Small intestine (tissue), 7 donors: Measurements from ENCODE around the gene LHX2. TPM values are rescaled to one million over a fixed set of nuclear protein-coding genes. Genes with fewer than 3 reads are reported as not detected.

Experiments
- DNase-seq, 2 donors: peaks; one replicate each; pipeline versions ENCODE4 v3.0.0 to v3.0.0-alpha.2; 2013
- FAIRE-seq: peaks from 2 replicates; lab custom pipeline; 2012; peaks lifted over from hg19 to GRCh38; lab: Jason Lieb, UNC
- H3K27ac ChIP-seq, 3 donors: one replicate each; pipeline ENCODE4 v1.5.1; 2013; ENCODE audit warnings: low read length in 2 of 3, mild to moderate bottlenecking in 2 of 3, control low read depth in 1 of 3, inconsistent platforms in 1 of 3, low read depth in 1 of 3, moderate library complexity in 1 of 3
- H3K27me3 ChIP-seq, 3 donors: one replicate each; pipeline ENCODE4 v1.6.1; 2013; ENCODE audit warnings: low read length in 3 of 3, inconsistent platforms in 1 of 3; ENCODE audit not compliant: control insufficient read depth in 3 of 3, insufficient read depth in 3 of 3
- H3K36me3 ChIP-seq, 3 donors: one replicate each; pipeline ENCODE4 v1.6.1; 2013; ENCODE audit warnings: low read length in 3 of 3, inconsistent platforms in 1 of 3, low read depth in 1 of 3, mild to moderate bottlenecking in 1 of 3, moderate library complexity in 1 of 3; ENCODE audit not compliant: control insufficient read depth in 3 of 3, insufficient read depth in 2 of 3
- H3K4me1 ChIP-seq, 3 donors: one replicate each; pipeline ENCODE4 v1.6.1; 2013; ENCODE audit warnings: low read length in 2 of 3, inconsistent platforms in 1 of 3, low read depth in 1 of 3, mild to moderate bottlenecking in 1 of 3, moderate library complexity in 1 of 3; ENCODE audit not compliant: control insufficient read depth in 3 of 3, insufficient read depth in 2 of 3
- H3K4me3 ChIP-seq, 3 donors: one replicate each; pipeline ENCODE4 v1.5.1; 2013; ENCODE audit warnings: low read length in 3 of 3, control low read depth in 1 of 3, inconsistent platforms in 1 of 3, low read depth in 1 of 3, mild to moderate bottlenecking in 1 of 3, moderate library complexity in 1 of 3
- H3K9me3 ChIP-seq, 2 donors: one replicate each; pipeline ENCODE4 v1.6.1; 2013; ENCODE audit warnings: low read depth in 1 of 2, low read length in 1 of 2; ENCODE audit not compliant: control insufficient read depth in 2 of 2, insufficient read depth in 1 of 2
- WGBS, 3 donors: extraction: QIAGEN DNeasy Blood & Tissue Kit; methylation state at CpG; one replicate each; pipeline ENCODE4 v1.1.7; 2013; 5-methylcytosine and 5-hydroxymethylcytosine counted together
- polyA plus RNA-seq, 4 donors: library from polyadenylated mRNA; stranded (reverse) in 3 of 4; unstranded in 1 of 4; fragments of 200-250 nt in 3 of 4; fragments of 120-200 nt in 1 of 4; gene quantifications; one replicate each; pipeline versions ENCODE4 v1.2.1 to v1.2.3, GENCODE V29; 2013
- donor health status: healthy with polysubstance abuse.
- donor health status: control.
- donor health status: control.
- donor health status: Bipolar disorder and iron deficiency.
- donor health status: healthy.

LHX2 gene
- polyA plus RNA-seq, 4 donors: 0.07 TPM; not detected in 3

GRCh38 chr9:124038790-124039633 is 27.4 kb downstream of the LHX2 start:
- Histone ChIP-seq H3K27me3 (peaks cover 0 to 74% (median 38%) of the 10 kb centered on the region in 3 donors), H3K27ac (no peak overlapping the region), H3K4me3 (no peak overlapping the region), H3K36me3 (no peaks in the 10 kb centered on the region), H3K9me3 (no peaks in the 10 kb centered on the region), H3K4me1 (peaks cover 0 to 6% (median 0%) of the 10 kb centered on the region in 3 donors)
- no peak for DNase-seq
- no peak for FAIRE-seq
- WGBS, 3 donors: 61 to 70% (median 70%) methylated on average over 9 of the region's 9 CpGs

GRCh38 chr9:124040186-124040931 is 28.8 kb downstream of the LHX2 start:
- peaks cover 0 to 6% (median under 1%) of the 10 kb centered on the region in 3 donors for H3K4me1 ChIP-seq
- no peaks in the 10 kb centered on the region for H3K36me3 ChIP-seq
- H3K4me3 ChIP-seq: peak overlapping the region in 1 of 3 donors; percentile 16
- DNase-seq: no peak
- no peak for FAIRE-seq
- WGBS, 3 donors: 28 to 37% (median 30%) methylated on average over 21 of the region's 21 CpGs
- peaks cover 0 to 76% (median 32%) of the 10 kb centered on the region in 3 donors for H3K27me3 ChIP-seq
- H3K9me3 ChIP-seq: no peaks in the 10 kb centered on the region
- no peak overlapping the region for H3K27ac ChIP-seq

DNA sequence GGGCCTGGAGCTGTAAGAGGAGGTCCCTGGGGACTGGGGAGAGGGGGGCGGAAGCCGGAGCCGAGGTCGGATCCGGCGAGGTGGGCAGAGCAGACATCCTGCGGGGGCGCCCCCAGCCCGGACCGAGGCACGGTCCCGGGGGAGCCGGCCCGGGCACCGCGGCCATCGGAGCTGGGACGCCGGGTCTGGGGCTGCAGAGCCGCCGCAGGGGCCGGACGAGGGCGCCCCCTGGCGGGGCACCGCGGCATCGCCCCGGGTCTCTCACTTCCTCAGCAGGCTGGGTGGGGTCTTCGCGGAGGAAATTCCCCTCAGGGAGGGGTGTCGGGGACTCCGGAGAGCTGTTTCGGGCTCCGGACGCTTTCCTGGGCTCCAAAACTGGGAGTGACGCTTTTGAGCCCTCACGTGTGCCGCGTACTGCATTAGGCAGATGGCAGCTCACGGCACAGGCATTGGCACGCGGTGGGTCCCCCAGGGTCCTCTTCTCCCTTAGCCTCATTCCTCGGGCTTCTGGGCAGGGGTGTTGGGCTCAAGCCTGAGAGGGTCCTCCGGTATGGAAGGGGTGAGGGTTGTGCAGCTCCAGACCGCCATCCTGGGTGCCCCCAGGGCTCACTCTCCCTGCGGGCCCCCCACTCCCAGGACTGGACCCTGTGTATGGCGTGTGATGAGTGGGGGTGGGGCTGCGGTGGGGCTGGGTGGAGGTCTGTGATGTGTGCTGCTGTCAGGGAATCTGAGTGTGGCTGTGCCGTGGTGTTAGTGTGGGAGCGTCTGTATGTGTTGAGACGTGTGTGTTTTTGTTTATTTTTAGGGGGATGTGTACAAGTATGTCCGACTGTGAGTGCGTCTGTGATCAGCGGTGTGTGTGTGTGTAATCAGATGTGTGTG is 29.6 kb downstream of the LHX2 start:
- H3K36me3 ChIP-seq: no peaks in the 10 kb centered on the region
- H3K4me1 ChIP-seq: peaks cover 0 to 9% (median 2%) of the 10 kb centered on the region in 3 donors
- no peaks in the 10 kb centered on the region for H3K9me3 ChIP-seq
- H3K27me3 ChIP-seq: peaks cover 0 to 81% (median 27%) of the 10 kb centered on the region in 3 donors
- FAIRE-seq: no peak
- WGBS, 3 donors: 7 to 13% (median 10%) methylated on average over 37 to 55 of the region's 55 CpGs
- peak overlapping the region in 1 of 3 donors; percentile 16 for H3K4me3 ChIP-seq
- no peak overlapping the region for H3K27ac ChIP-seq
- peak in 1 of 2 donors; percentile 50 for DNase-seq

- H3K27ac ChIP-seq: no peak overlapping the region
- DNase-seq: no peak
- no peaks in the 10 kb centered on the region for H3K36me3 ChIP-seq
- peaks cover 0 to 9% (median 2%) of the 10 kb centered on the region in 3 donors for H3K4me1 ChIP-seq
- H3K9me3 ChIP-seq: no peaks in the 10 kb centered on the region
- H3K27me3 ChIP-seq: peaks cover 0 to 81% (median 22%) of the 10 kb centered on the region in 3 donors
- no peak for FAIRE-seq
- H3K4me3 ChIP-seq: no peak overlapping the region
- 31 to 44% (median 38%) methylated on average over 4 of the region's 4 CpGs for WGBS, 3 donors
Observed at GRCh38 chr9:124041817-124042116, 30.2 kb downstream of the LHX2 start.

GRCh38 chr9:124042201-124042721 is 30.7 kb downstream of the LHX2 start:
- DNase-seq (no peak), FAIRE-seq (no peak)
- Histone ChIP-seq H3K4me1 (peaks cover 0 to 9% (median 2%) of the 10 kb centered on the region in 3 donors), H3K9me3 (no peaks in the 10 kb centered on the region), H3K4me3 (no peak overlapping the region), H3K27ac (no peak overlapping the region), H3K36me3 (no peaks in the 10 kb centered on the region), H3K27me3 (peaks cover 0 to 81% (median 22%) of the 10 kb centered on the region in 3 donors)
- 16 to 49% (median 32%) methylated on average over 11 of the region's 11 CpGs for WGBS, 3 donors

DNA sequence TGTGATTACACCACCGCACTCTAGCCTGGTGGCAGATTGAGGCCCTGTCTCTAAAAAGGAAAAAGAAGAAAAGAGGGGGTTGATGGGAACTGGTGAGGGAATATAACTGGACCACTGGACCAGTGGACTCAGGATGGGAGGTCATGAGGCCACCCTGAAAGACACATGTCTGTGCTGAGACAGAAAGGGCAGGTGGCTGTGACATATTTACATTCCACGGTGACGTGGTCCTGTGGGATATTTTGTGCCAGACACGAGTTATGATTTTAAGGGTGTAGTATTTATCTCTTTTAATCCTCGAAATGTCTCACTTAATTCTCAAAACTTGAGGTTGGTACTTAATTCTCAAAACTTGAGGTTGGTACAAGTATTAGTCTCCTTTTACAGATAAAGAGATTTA is 32.9 kb downstream of the LHX2 start:
- no peak overlapping the region for H3K27ac ChIP-seq
- peaks cover 0 to 64% (median 11%) of the 10 kb centered on the region in 3 donors for H3K27me3 ChIP-seq
- H3K9me3 ChIP-seq: no peaks in the 10 kb centered on the region
- H3K4me3 ChIP-seq: no peak overlapping the region
- H3K4me1 ChIP-seq: peaks cover 0 to 9% (median 2%) of the 10 kb centered on the region in 3 donors
- no peaks in the 10 kb centered on the region for H3K36me3 ChIP-seq
- FAIRE-seq: no peak
- DNase-seq: no peak
- WGBS, 3 donors: 51 to 74% (median 66%) methylated on average over 5 of the region's 5 CpGs

GRCh38 chr9:124045076-124045829 is 33.7 kb downstream of the LHX2 start:
- H3K36me3 ChIP-seq: no peaks in the 10 kb centered on the region
- peaks cover 0 to 9% (median 2%) of the 10 kb centered on the region in 3 donors for H3K4me1 ChIP-seq
- no peak for FAIRE-seq
- 8 to 12% (median 10%) methylated on average over 42 to 49 of the region's 49 CpGs for WGBS, 3 donors
- no peak overlapping the region for H3K27ac ChIP-seq
- H3K4me3 ChIP-seq: peak overlapping the region in 1 of 3 donors; percentile 25
- DNase-seq: peak in 1 of 2 donors; percentile 17
- H3K27me3 ChIP-seq: peaks cover 0 to 56% (median 5%) of the 10 kb centered on the region in 3 donors
- H3K9me3 ChIP-seq: no peaks in the 10 kb centered on the region
